Testis (tissue), 2 donors: ENCODE measurements around the gene IQCF2.

Experiments
- CTCF ChIP-seq, 3 experiments: fragments of 450-650 bp in 2 of 3; fragments of 200-600 bp in 1 of 3; sonication (generic) in 1 of 3; IDR thresholded peaks; one replicate each; pipeline ENCODE4 v1.5.1; 2016 to 2019; ENCODE audit warnings: antibody characterized with exemption in 3 of 3, mild to moderate bottlenecking in 2 of 3, moderate library complexity in 1 of 3
- POLR2A ChIP-seq: fragments of 450-650 bp; IDR thresholded peaks from one replicate; pipeline ENCODE4 v1.6.1; 2017; ENCODE audit warnings: antibody characterized with exemption, mild to moderate bottlenecking, moderate library complexity

GRCh38 chr3:51873253-51873766, 11.9 kb downstream of the IQCF2 start:
- TF ChIP-seq CTCF (IDR thresholded peaks at IDR 0.05) (no peak), POLR2A (no peak)
